OCI-LY1 (cell line): ENCODE data around the gene FLACC1.
"Not testable (repeated sequence)": the region's sequence is repeated elsewhere in the genome, so short reads cannot be mapped to it uniquely, and the experiment has no call there.

Experiments
- H2AFZ ChIP-seq: fragments of 200-600 bp; sonication (generic), shearing (Covaris generic); 2 replicates; pipeline ENCODE4 v1.6.0; 2014; ENCODE audit warnings: antibody characterized with exemption, mild to moderate bottlenecking, low read length
- H3F3A ChIP-seq: fragments of 200-600 bp; sonication (generic), shearing (Covaris generic); 2 replicates; pipeline ENCODE4 v1.6.0; 2014; ENCODE audit warnings: mild to moderate bottlenecking, antibody characterized with exemption, low read length, moderate library complexity; ENCODE audit not compliant: insufficient read depth
- H3K27ac ChIP-seq: fragments of 200-600 bp; sonication (generic); 2 replicates; pipeline ENCODE4 v1.5.1; 2014; ENCODE audit warnings: low read length, mixed run types, mild to moderate bottlenecking, low read depth; ENCODE audit not compliant: poor library complexity, severe bottlenecking
- H3K27me3 ChIP-seq: fragments of 200-600 bp; sonication (generic); 2 replicates; pipeline ENCODE4 v1.6.0; 2014; ENCODE audit warnings: antibody characterized with exemption, mild to moderate bottlenecking, low read length, moderate library complexity; ENCODE audit not compliant: insufficient read depth
- H3K36me3 ChIP-seq: fragments of 200-600 bp; sonication (generic); 2 replicates; pipeline ENCODE4 v1.6.1; 2014; ENCODE audit warnings: mild to moderate bottlenecking, antibody characterized with exemption, low read length, moderate library complexity, mixed read lengths; ENCODE audit not compliant: insufficient read depth
- H3K4me1 ChIP-seq: fragments of 200-600 bp; sonication (generic); 2 replicates; pipeline ENCODE4 v1.5.1; 2014; ENCODE audit warnings: mild to moderate bottlenecking, low read length, moderate library complexity; ENCODE audit not compliant: insufficient read depth, severe bottlenecking
- H3K4me2 ChIP-seq: fragments of 200-600 bp; sonication (generic), shearing (Covaris generic); 2 replicates; pipeline ENCODE4 v1.6.1; 2014; ENCODE audit warnings: low read length
- H3K4me3 ChIP-seq: fragments of 200-600 bp; sonication (generic); 2 replicates; pipeline ENCODE4 v1.5.1; 2014; ENCODE audit warnings: low read length, low read depth, mild to moderate bottlenecking, mixed read lengths; ENCODE audit not compliant: poor library complexity, severe bottlenecking
- H3K79me2 ChIP-seq: fragments of 200-600 bp; shearing (Covaris generic); 2 replicates; pipeline ENCODE4 v1.6.1; 2016; ENCODE audit warnings: mixed run types, low read length, mixed read lengths; ENCODE audit not compliant: insufficient read depth
- H3K9ac ChIP-seq: fragments of 200-600 bp; sonication (generic), shearing (Covaris generic); 2 replicates; pipeline ENCODE4 v1.6.1; 2014; ENCODE audit warnings: mild to moderate bottlenecking, low read length, mixed read lengths
- H3K9me2 ChIP-seq: fragments of 200-600 bp; sonication (generic), shearing (Covaris generic); 2 replicates; pipeline ENCODE4 v1.6.1; 2014; ENCODE audit warnings: low read depth, mild to moderate bottlenecking, low read length, mixed read lengths
- H3K9me3 ChIP-seq: fragments of 200-600 bp; shearing (Covaris generic); 2 replicates; pipeline ENCODE4 v1.6.1; 2014; ENCODE audit warnings: low read length, mixed read lengths
- H4K20me1 ChIP-seq: fragments of 200-600 bp; sonication (generic), shearing (Covaris generic); 2 replicates; pipeline ENCODE4 v1.6.0; 2016; ENCODE audit warnings: mild to moderate bottlenecking, low read length; ENCODE audit not compliant: insufficient read depth
- EZH2 ChIP-seq: fragments of 200-600 bp; sonication (generic), shearing (Covaris generic); IDR thresholded peaks from 2 replicates; pipeline ENCODE4 v1.8.0; 2017; ENCODE audit warnings: borderline replicate concordance, mixed run types, mild to moderate bottlenecking, antibody characterized with exemption, low read length, moderate library complexity, mixed read lengths
- TF ChIP-seq, protein P1 (sequence below): fragments of 200-600 bp; sonication (generic), shearing (Covaris generic); IDR thresholded peaks from 2 replicates; pipeline ENCODE4 v1.5.1; 2017; ENCODE audit warnings: mild to moderate bottlenecking, antibody characterized with exemption, low read length, moderate library complexity, mixed read lengths

Gene FLACC1

DNA sequence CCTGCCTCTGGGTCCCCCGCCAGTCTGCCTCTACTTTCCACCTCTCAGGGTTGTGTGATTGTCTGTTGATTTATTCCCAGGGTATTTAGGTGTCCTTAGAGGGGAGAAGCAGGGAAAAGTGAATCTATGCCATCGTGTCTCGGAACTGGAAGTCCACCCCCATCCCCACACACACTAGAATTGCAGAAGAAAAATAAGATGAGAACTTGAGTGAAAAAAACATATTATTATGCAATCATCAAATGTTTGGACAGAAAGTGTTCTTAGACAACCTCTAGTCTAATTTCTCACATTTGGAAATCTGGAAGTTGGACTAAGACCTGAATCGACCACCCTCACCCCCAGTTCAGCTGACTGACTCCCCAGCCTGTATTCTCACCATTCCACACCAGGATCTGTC, 110.9 kb downstream of the FLACC1 start:
- H3F3A ChIP-seq: no peaks in the 10 kb centered on the region
- no peaks in the 10 kb centered on the region for H3K27me3 ChIP-seq
- H2AFZ ChIP-seq: no peak overlapping the region
- H3K79me2 ChIP-seq: no peaks in the 10 kb centered on the region
- no peak overlapping the region for H3K4me3 ChIP-seq
- no peaks in the 10 kb centered on the region for H4K20me1 ChIP-seq
- no peak overlapping the region for H3K4me2 ChIP-seq
- peaks cover 6% of the 10 kb centered on the region for H3K9me3 ChIP-seq
- no peak overlapping the region for H3K9ac ChIP-seq
- no peak overlapping the region for H3K27ac ChIP-seq
- TF ChIP-seq EZH2: no peak
- TF ChIP-seq, protein P1, sequence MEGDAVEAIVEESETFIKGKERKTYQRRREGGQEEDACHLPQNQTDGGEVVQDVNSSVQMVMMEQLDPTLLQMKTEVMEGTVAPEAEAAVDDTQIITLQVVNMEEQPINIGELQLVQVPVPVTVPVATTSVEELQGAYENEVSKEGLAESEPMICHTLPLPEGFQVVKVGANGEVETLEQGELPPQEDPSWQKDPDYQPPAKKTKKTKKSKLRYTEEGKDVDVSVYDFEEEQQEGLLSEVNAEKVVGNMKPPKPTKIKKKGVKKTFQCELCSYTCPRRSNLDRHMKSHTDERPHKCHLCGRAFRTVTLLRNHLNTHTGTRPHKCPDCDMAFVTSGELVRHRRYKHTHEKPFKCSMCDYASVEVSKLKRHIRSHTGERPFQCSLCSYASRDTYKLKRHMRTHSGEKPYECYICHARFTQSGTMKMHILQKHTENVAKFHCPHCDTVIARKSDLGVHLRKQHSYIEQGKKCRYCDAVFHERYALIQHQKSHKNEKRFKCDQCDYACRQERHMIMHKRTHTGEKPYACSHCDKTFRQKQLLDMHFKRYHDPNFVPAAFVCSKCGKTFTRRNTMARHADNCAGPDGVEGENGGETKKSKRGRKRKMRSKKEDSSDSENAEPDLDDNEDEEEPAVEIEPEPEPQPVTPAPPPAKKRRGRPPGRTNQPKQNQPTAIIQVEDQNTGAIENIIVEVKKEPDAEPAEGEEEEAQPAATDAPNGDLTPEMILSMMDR: no peak
- no peaks in the 10 kb centered on the region for H3K9me2 ChIP-seq
- H3K36me3 ChIP-seq: peaks cover 25% of the 10 kb centered on the region
- no peaks in the 10 kb centered on the region for H3K4me1 ChIP-seq

DNA sequence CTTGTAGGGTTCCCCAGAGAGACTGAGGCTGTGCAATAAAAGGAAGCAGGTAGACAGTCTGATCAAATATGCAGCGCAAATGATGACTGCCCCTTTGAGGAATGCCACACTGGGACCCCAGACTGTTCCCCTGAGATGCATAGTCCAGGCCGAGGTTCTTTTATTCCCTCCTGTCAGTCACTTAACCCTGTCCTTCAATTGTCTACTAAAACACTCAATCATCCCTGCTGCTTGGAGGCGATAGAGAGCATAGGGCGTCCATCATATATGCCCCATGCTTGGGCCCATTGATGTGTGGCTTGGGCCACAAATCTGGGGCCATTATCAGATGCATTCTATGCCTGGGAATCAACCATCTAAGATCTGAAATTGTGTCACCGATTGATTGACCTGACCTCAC, 112.3 kb downstream of the FLACC1 start:
- no peaks in the 10 kb centered on the region for H3K4me1 ChIP-seq
- H3K4me3 ChIP-seq: no peak overlapping the region
- H3K79me2 ChIP-seq: no peaks in the 10 kb centered on the region
- no peak overlapping the region for H3K27ac ChIP-seq
- H3K27me3 ChIP-seq: no peaks in the 10 kb centered on the region
- H4K20me1 ChIP-seq: no peaks in the 10 kb centered on the region
- no peaks in the 10 kb centered on the region for H3F3A ChIP-seq
- H3K9ac ChIP-seq: no peak overlapping the region
- peaks cover 26% of the 10 kb centered on the region for H3K36me3 ChIP-seq
- H3K9me3 ChIP-seq: peaks cover 10% of the 10 kb centered on the region
- H2AFZ ChIP-seq: no peak overlapping the region
- no peaks in the 10 kb centered on the region for H3K9me2 ChIP-seq
- H3K4me2 ChIP-seq: no peak overlapping the region
- no peak for TF ChIP-seq EZH2
- TF ChIP-seq, protein P1: 0 out of 2 replicates have a peak, but pooled peaks have one; percentile 22

DNA sequence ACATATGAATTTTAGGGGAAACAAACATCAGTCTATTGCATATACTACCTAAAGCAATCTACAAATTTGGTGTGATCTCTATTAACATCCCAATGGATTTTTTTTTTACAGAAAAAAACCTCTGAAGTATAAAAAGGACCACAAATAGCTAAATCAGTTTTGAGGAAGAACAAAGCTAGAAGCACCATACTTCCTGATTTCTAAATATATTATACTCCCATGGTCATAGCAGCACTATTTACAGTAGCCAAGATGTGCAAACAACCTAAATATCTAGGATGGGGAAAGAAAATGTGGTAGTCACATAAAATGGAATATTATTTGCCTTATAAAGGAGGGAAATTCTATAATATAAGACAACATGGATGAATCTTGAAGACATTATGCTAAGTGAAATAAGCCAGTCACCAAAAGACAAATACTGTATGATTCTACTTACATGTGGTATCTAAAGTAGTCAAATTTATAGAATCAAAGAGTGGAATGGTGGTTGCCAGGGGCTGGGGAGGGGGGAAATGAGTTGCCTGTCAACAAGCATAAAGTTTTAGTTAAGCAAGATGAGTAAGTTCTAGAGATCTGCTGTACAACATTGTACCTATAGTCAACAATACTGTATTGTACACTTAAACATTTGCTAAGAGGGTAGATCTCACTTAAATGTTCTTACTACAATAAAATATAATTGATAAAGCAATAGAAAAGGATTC, 114.4 kb downstream of the FLACC1 start:
- Histone ChIP-seq H3K9me3 (peaks cover 10% of the 10 kb centered on the region), H2AFZ (no peak overlapping the region), H3K79me2 (no peaks in the 10 kb centered on the region), H3K4me2 (no peak overlapping the region), H3K27ac (no peak overlapping the region), H3F3A (no peaks in the 10 kb centered on the region), H3K4me3 (no peak overlapping the region), H3K27me3 (no peaks in the 10 kb centered on the region), H3K36me3 (peaks cover 40% of the 10 kb centered on the region), H3K4me1 (peaks cover 2% of the 10 kb centered on the region), H3K9ac (no peak overlapping the region), H3K9me2 (no peaks in the 10 kb centered on the region), H4K20me1 (no peaks in the 10 kb centered on the region)
- no peak for TF ChIP-seq EZH2
- TF ChIP-seq, protein P1: no peak

DNA sequence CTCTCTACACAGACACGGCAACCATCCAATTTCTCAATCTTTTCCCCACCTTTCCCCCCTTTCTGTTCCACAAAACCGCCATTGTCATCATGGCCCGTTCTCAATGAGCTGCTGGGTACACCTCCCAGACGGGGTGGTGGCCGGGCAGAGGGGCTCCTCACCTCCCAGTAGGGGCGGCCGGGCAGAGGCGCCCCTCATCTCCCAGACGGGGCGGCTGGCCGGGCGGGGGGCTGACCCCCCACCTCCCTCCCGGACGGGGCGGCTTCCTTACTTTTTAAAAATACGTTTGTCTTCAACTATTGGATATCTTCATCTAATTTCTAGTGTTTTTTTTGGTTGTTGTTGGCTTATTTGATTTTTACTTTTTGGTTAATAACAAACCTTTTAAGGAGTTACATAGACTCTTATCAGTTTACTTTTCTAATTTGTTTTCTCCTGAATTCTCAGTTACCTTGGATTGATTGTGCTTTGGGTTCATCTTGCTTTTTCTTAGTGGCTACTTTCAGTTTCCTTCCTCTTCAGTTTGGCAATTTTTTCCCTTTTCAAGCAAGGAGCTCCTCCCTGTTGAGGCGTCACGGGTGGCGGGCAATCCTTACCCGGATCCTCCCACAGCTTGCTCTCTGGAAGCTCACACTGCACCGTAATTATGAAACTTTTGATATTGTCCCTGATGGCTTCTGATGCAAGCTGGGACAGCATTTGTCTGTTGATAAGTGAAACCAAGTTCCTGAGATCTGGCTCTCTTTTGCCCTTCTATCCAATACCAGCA, 117.8 kb downstream of the FLACC1 start:
- H3K9me3 ChIP-seq, H3F3A ChIP-seq, H3K27ac ChIP-seq, H3K27me3 ChIP-seq, H3K9me2 ChIP-seq, H3K4me2 ChIP-seq, H3K4me3 ChIP-seq, H3K9ac ChIP-seq, H4K20me1 ChIP-seq, H2AFZ ChIP-seq: not testable (repeated sequence)
- H3K79me2 ChIP-seq: peaks cover 19% of the 10 kb centered on the region
- H3K4me1 ChIP-seq: peaks cover 25% of the 10 kb centered on the region
- peaks cover 45% of the 10 kb centered on the region for H3K36me3 ChIP-seq
